SK-N-SH (cell line): ENCODE data around the gene NEUROD1. TPM values are rescaled to one million over a fixed set of nuclear protein-coding genes. Genes with fewer than 3 reads are reported as not detected.

Source experiments
- CTCF ChIA-PET: fragments of 300-600, 350-600 bp; formaldehyde crosslinking; extraction: SDS; loops from one replicate; lab custom pipeline; 2021; lab: Yijun Ruan, JAX
- POLR2A ChIA-PET: fragments of 350-600 bp; sonication (Branson Sonifier 250); formaldehyde crosslinking; extraction: SDS; loops from one replicate; lab custom pipeline; 2020; ENCODE audit warnings: antibody characterized with exemption, inconsistent platforms; lab: Yijun Ruan, JAX
- DNase-seq: peaks from one replicate; pipeline ENCODE4 v3.0.0; 2012
- H2AFZ ChIP-seq: fragments of 200-600 bp; sonication (generic); 2 replicates; pipeline ENCODE4 v1.8.1; 2016; ENCODE audit warnings: antibody characterized with exemption, mild to moderate bottlenecking, low read depth
- H3F3A ChIP-seq: fragments of 200-600 bp; sonication (generic); replicated peaks from 2 replicates; pipeline ENCODE3; 2016; ENCODE audit warnings: antibody characterized with exemption, mild to moderate bottlenecking; ENCODE audit not compliant: insufficient read depth
- H3K27ac ChIP-seq, 2 experiments: fragments of 200-500 bp in 1 of 2; fragments of 200-600 bp in 1 of 2; sonication (Bioruptor generic) in 1 of 2; sonication (generic), shearing (Covaris generic) in 1 of 2; 2 replicates each; pipeline versions ENCODE4 v1.5.1 to v1.6.1; 2014 to 2016; ENCODE audit warnings: low read depth in 2 of 2, inconsistent platforms in 1 of 2, low read length in 1 of 2, mild to moderate bottlenecking in 1 of 2, mixed read lengths in 1 of 2
- H3K27me3 ChIP-seq: fragments of 200-600 bp; sonication (generic), shearing (Covaris generic); 2 replicates; pipeline ENCODE4 v1.6.1; 2016; ENCODE audit warnings: mixed run types; ENCODE audit not compliant: insufficient read depth
- H3K36me3 ChIP-seq, 2 experiments: fragments of 200-500 bp in 1 of 2; fragments of 200-600 bp in 1 of 2; sonication (Bioruptor generic) in 1 of 2; sonication (generic) in 1 of 2; replicated peaks in 1 of 2; 2 replicates each; pipeline versions ENCODE3 to v1.5.1; 2014 to 2016; ENCODE audit warnings: low read length in 1 of 2, mild to moderate bottlenecking in 1 of 2; ENCODE audit not compliant: insufficient read depth in 2 of 2, control insufficient read depth in 1 of 2
- H3K4me1 ChIP-seq, 2 experiments: fragments of 200-500 bp in 1 of 2; fragments of 200-600 bp in 1 of 2; sonication (Bioruptor generic) in 1 of 2; sonication (generic), shearing (Covaris generic) in 1 of 2; 2 replicates each; pipeline versions ENCODE4 v1.5.1 to v1.6.1; 2014 to 2016; ENCODE audit warnings: low read depth in 1 of 2, low read length in 1 of 2, mixed run types in 1 of 2; ENCODE audit not compliant: insufficient read depth in 2 of 2, control insufficient read depth in 1 of 2
- H3K4me2 ChIP-seq: fragments of 200-600 bp; sonication (generic), shearing (Covaris generic); 2 replicates; pipeline ENCODE4 v1.6.1; 2017; ENCODE audit warnings: mixed run types
- H3K4me3 ChIP-seq, 2 experiments: fragments of 200-500 bp in 1 of 2; fragments of 200-600 bp in 1 of 2; sonication (Bioruptor generic) in 1 of 2; sonication (generic), shearing (Covaris generic) in 1 of 2; 2 replicates each; pipeline versions ENCODE4 v1.5.1 to v1.8.1; 2014 to 2016; ENCODE audit warnings: low read depth in 2 of 2, inconsistent platforms in 1 of 2, low read length in 1 of 2, mild to moderate bottlenecking in 1 of 2, mixed read lengths in 1 of 2, moderate library complexity in 1 of 2
- H3K79me2 ChIP-seq: fragments of 200-600 bp; sonication (generic); 2 replicates; pipeline ENCODE4 v1.8.1; 2017; ENCODE audit warnings: mild to moderate bottlenecking; ENCODE audit not compliant: insufficient read depth
- H3K9ac ChIP-seq: fragments of 200-600 bp; sonication (generic); 2 replicates; pipeline ENCODE4 v1.6.1; 2017; ENCODE audit warnings: mixed run types
- H3K9me2 ChIP-seq: fragments of 200-600 bp; sonication (generic); 2 replicates; pipeline ENCODE4 v1.6.1; 2017; ENCODE audit warnings: mixed run types
- H3K9me3 ChIP-seq: fragments of 200-600 bp; sonication (generic); 2 replicates; pipeline ENCODE4 v1.6.1; 2017; ENCODE audit warnings: mixed run types, mild to moderate bottlenecking, moderate library complexity
- H4K20me1 ChIP-seq: fragments of 200-600 bp; sonication (generic); 2 replicates; pipeline ENCODE4 v1.6.1; 2017; ENCODE audit warnings: mild to moderate bottlenecking, mixed run types; ENCODE audit not compliant: insufficient read depth
- CHD2 ChIP-seq: fragments of 150-350 bp; IDR thresholded peaks from 2 replicates; pipeline ENCODE4 v1.6.1; 2018; ENCODE audit warnings: low read length; ENCODE audit not compliant: partially characterized antibody
- CTCF ChIP-seq: fragments of 200-600 bp; sonication (generic); IDR thresholded peaks from 2 replicates; pipeline ENCODE4 v1.6.1; 2017; ENCODE audit warnings: antibody characterized with exemption, mild to moderate bottlenecking, moderate library complexity
- FOSL2 ChIP-seq: IDR thresholded peaks from 2 replicates; pipeline ENCODE4 v1.4.0; 2012; ENCODE audit warnings: low read depth, mild to moderate bottlenecking, moderate library complexity, borderline replicate concordance
- FOXJ3 ChIP-seq: sonication (generic); formaldehyde crosslinking; IDR thresholded peaks from 2 replicates; pipeline ENCODE4 v1.5.1; 2020; ENCODE audit warnings: mild to moderate bottlenecking, missing genetic modification reagents
- FOXM1 ChIP-seq: IDR thresholded peaks from 2 replicates; pipeline ENCODE4 v1.4.0; 2012; ENCODE audit warnings: low read depth, mild to moderate bottlenecking
- GABPA ChIP-seq: IDR thresholded peaks from 2 replicates; pipeline ENCODE4 v1.4.0; 2012; ENCODE audit warnings: low read depth, mild to moderate bottlenecking
- GATA2 ChIP-seq: sonication (generic); formaldehyde crosslinking; IDR thresholded peaks from 2 replicates; pipeline ENCODE4 v1.5.0; 2020; ENCODE audit warnings: mild to moderate bottlenecking, missing genetic modification reagents
- JUND ChIP-seq: IDR thresholded peaks from 2 replicates; pipeline ENCODE4 v1.4.0; 2012
- MEF2A ChIP-seq: IDR thresholded peaks from 2 replicates; pipeline ENCODE4 v1.4.0; 2012; ENCODE audit warnings: low read depth, borderline replicate concordance
- NFIC ChIP-seq: IDR thresholded peaks from 2 replicates; pipeline ENCODE4 v1.4.0; 2012; ENCODE audit warnings: borderline replicate concordance
- NRF1 ChIP-seq: IDR thresholded peaks from 2 replicates; pipeline ENCODE4 v1.6.1; 2012; ENCODE audit warnings: low read depth, mild to moderate bottlenecking, low read length
- POLR2AphosphoS5 ChIP-seq: IDR thresholded peaks from 2 replicates; pipeline ENCODE4 v1.6.1; 2012; ENCODE audit warnings: low read depth, low read length
- RCOR1 ChIP-seq: fragments of 150-350 bp; IDR thresholded peaks from 2 replicates; pipeline ENCODE4 v1.6.1; 2017; ENCODE audit warnings: antibody characterized with exemption, low read length
- RFX5 ChIP-seq: IDR thresholded peaks from 2 replicates; pipeline ENCODE4 v1.6.1; 2012; ENCODE audit warnings: mild to moderate bottlenecking, improper control_type of control experiment, low read length
- RXRA ChIP-seq: IDR thresholded peaks from 2 replicates; pipeline ENCODE4 v1.4.0; 2012; ENCODE audit warnings: low read depth, mild to moderate bottlenecking, borderline replicate concordance
- TCF12 ChIP-seq: IDR thresholded peaks from 2 replicates; pipeline ENCODE4 v1.4.0; 2012
- TEAD4 ChIP-seq: IDR thresholded peaks from 2 replicates; pipeline ENCODE4 v1.4.0; 2012; ENCODE audit warnings: mild to moderate bottlenecking, borderline replicate concordance; ENCODE audit not compliant: insufficient read depth
- USF2 ChIP-seq: fragments of 150-350 bp; IDR thresholded peaks from 2 replicates; pipeline ENCODE4 v1.6.1; 2017; ENCODE audit warnings: antibody characterized with exemption, low read length, low read depth, borderline replicate concordance
- WGBS: methylation state at CpG from one replicate; pipeline ENCODE4 v1.1.6; 2017; ENCODE audit warnings: low lambda C conversion rate; 5-methylcytosine and 5-hydroxymethylcytosine counted together
- polyA plus RNA-seq, 3 experiments: library from polyadenylated mRNA; depleted of rRNA; stranded (reverse); fragments of >200 nt; gene quantifications; 2 replicates each; pipeline ENCODE4 v1.2.3, GENCODE V29; 2012

NEUROD1 gene
- polyA plus RNA-seq, 1 of the 3 experiments (the other 2 are of a cell fraction), result 0.02 TPM

DNA sequence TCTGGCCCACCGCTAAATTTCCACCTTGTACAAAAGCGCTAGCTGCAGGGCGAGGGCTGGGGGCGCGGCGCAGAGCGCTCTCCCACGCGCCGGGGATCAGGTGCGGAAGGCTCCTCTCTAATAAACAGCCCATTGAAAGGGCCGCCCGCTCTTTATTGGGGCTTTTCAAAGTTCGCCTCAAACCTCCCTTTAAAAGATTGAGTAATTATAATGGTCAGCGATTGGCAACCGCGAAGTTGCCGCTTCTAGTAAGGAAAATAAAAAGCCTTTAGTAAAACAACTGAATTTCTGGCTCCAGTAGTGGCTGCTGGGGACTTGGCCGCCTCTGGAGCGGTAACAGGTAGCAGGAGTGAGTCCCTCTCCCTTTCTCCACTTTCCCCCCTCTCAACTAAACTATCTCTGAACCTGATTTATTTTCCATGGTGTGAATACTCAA lies 755 bp downstream of the NEUROD1 start:
- POLR2A ChIA-PET, result no interaction called here
- H3K4me3 ChIP-seq, result no peak overlapping the region
- H3K9ac ChIP-seq, result no peak overlapping the region
- TF ChIP-seq RXRA (no peak), CTCF (no peak)
- TF ChIP-seq, all 33 proteins: peak for 0
- no peaks in the 10 kb centered on the region for H3F3A ChIP-seq
- H4K20me1 ChIP-seq, result no peaks in the 10 kb centered on the region
- H3K27me3 ChIP-seq, result no peaks in the 10 kb centered on the region
- H3K79me2 ChIP-seq, result no peaks in the 10 kb centered on the region
- H3K4me1 ChIP-seq, result peaks cover 0 to 8% of the 10 kb centered on the region in 2 experiments; a peak in 2 of 4 replicates
- H3K9me2 ChIP-seq, result no peaks in the 10 kb centered on the region
- no peak for DNase-seq
- no peaks in the 10 kb centered on the region for H3K9me3 ChIP-seq
- no peaks in the 10 kb centered on the region for H3K36me3 ChIP-seq
- CTCF ChIA-PET, result no interaction called here
- no peak overlapping the region for H3K27ac ChIP-seq
- no peak overlapping the region for H2AFZ ChIP-seq
- no peak overlapping the region for H3K4me2 ChIP-seq
- 46% methylated on average over 20 of the region's 20 CpGs for WGBS

DNA sequence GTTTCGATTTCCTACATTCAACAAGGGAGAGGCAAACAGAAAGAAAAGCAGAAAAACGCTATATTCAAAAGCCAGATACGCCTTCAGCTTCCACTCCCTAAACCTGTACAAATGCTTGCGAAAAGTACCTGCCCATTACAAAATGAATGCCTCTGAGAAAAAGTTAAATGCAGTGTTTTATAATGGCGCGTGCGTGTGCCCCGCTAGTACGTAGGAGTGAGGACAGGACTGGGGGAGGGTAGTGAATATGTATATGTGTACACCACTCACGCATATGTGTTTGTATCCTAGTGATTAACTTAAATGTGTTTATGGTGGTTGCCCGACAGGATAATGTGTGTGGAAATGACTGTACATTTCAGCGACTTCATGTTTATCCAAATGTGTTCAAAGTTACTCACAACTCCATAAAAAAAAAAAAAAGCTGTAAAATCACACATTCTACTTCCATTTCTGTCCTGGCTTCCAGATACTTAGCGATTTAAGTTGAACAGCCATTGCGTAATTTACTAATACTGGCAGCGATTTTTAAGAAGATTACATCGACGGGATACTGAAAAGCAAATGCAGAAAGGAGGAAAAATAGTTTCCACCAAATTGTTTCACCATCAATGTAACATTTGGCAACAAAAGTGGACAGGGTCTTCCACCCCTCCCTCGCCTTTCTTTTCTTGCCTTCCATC lies 1.3 kb downstream of the NEUROD1 start:
- no peaks in the 10 kb centered on the region for H3K27me3 ChIP-seq
- WGBS, result 86% methylated on average over 18 of the region's 18 CpGs
- no peaks in the 10 kb centered on the region for H3K9me3 ChIP-seq
- no peak overlapping the region for H3K4me2 ChIP-seq
- ChIA-PET POLR2A (no interaction called here), CTCF (no interaction called here)
- H3K4me1 ChIP-seq, result peaks cover 0 to 8% of the 10 kb centered on the region in 2 experiments; a peak in 2 of 4 replicates
- H3K9me2 ChIP-seq, result no peaks in the 10 kb centered on the region
- TF ChIP-seq NFIC (no peak), RCOR1 (no peak), RFX5 (no peak), FOXJ3 (CRISPR knock-in tag) (no peak), POLR2AphosphoS5 (no peak), TCF12 (no peak), GATA2 (CRISPR knock-in tag) (no peak), USF2 (no peak), TEAD4 (no peak), CTCF (no peak), NRF1 (no peak), FOSL2 (no peak), RXRA (no peak), GABPA (no peak), CHD2 (no peak), MEF2A (no peak), FOXM1 (no peak), JUND (no peak)
- H4K20me1 ChIP-seq, result no peaks in the 10 kb centered on the region
- H3K27ac ChIP-seq, result no peak overlapping the region
- H3K4me3 ChIP-seq, result no peak overlapping the region
- H2AFZ ChIP-seq, result no peak overlapping the region
- no peak overlapping the region for H3K9ac ChIP-seq
- H3K79me2 ChIP-seq, result no peaks in the 10 kb centered on the region
- H3K36me3 ChIP-seq, result no peaks in the 10 kb centered on the region
- DNase-seq, result no peak
- no peaks in the 10 kb centered on the region for H3F3A ChIP-seq
